Heart left ventricle (tissue), 16 donors: ENCODE results near the gene ELOVL1. TPM values are rescaled to one million over a fixed set of nuclear protein-coding genes. Genes with fewer than 3 reads are reported as not detected.
A peak's percentile ranks its signal among the peaks of the same experiment; 100 is the strongest.

ENCODE experiments used
- ATAC-seq, 4 donors: fragments of 200-7000 bp; cut with Tn5 transposase; one replicate each; pipeline ENCODE4 v1.9.1; 2020 to 2022; ENCODE audit warnings: moderate library complexity in 4 of 4, mild to moderate bottlenecking in 3 of 4, moderate number of reproducible peaks in 1 of 4
- DNase-seq, 5 donors: peaks; one replicate each; pipeline ENCODE4 v3.0.0-alpha.2; 2020
- H3K27ac ChIP-seq, 12 donors: fragments of 200-600 bp; sonication (generic) in 4 of 12; one replicate each; pipeline versions ENCODE4 v1.5.0 to v1.8.0; 2016 to 2022; ENCODE audit warnings: mild to moderate bottlenecking in 2 of 12
- H3K27me3 ChIP-seq, 9 donors: fragments of 200-600 bp; sonication (generic) in 2 of 9; one replicate each; pipeline versions ENCODE4 v1.5.1 to v1.8.0; 2016 to 2022; ENCODE audit warnings: mild to moderate bottlenecking in 3 of 9
- H3K36me3 ChIP-seq, 9 donors: fragments of 200-600 bp; sonication (generic) in 2 of 9; one replicate each; pipeline versions ENCODE4 v1.5.0 to v1.8.0; 2018 to 2022; ENCODE audit warnings: mild to moderate bottlenecking in 2 of 9
- H3K4me1 ChIP-seq, 12 donors: fragments of 200-600 bp; sonication (generic) in 4 of 12; one replicate each; pipeline versions ENCODE4 v1.5.0 to v1.8.0; 2016 to 2022; ENCODE audit warnings: mild to moderate bottlenecking in 3 of 12
- H3K4me3 ChIP-seq, 12 donors: fragments of 200-600 bp; sonication (generic) in 4 of 12; one replicate each; pipeline versions ENCODE4 v1.5.0 to v1.8.0; 2017 to 2022; ENCODE audit warnings: mild to moderate bottlenecking in 9 of 12, moderate library complexity in 4 of 12
- H3K9me3 ChIP-seq, 12 donors: fragments of 200-600 bp; sonication (generic) in 4 of 12; one replicate each; pipeline versions ENCODE4 v1.5.0 to v1.8.0; 2016 to 2022; ENCODE audit warnings: mild to moderate bottlenecking in 1 of 12
- CTCF ChIP-seq, 12 donors: fragments of 200-600 bp; sonication (generic) in 4 of 12; IDR thresholded peaks; one replicate each; pipeline versions ENCODE4 v1.5.0 to v1.8.0; 2018 to 2022; ENCODE audit warnings: antibody characterized with exemption in 12 of 12, mild to moderate bottlenecking in 5 of 12
- POLR2A ChIP-seq, 2 donors: fragments of 450-650 bp; IDR thresholded peaks; one replicate each; pipeline ENCODE4 v1.6.1; 2017; ENCODE audit warnings: antibody characterized with exemption in 2 of 2, mild to moderate bottlenecking in 2 of 2, moderate library complexity in 2 of 2
- WGBS, 4 donors: extraction: QIAGEN DNeasy Blood & Tissue Kit in 2 of 4; methylation state at CpG; one replicate each; pipeline versions ENCODE4 v1.1.5 to v1.1.7; 2013 to 2018; 5-methylcytosine and 5-hydroxymethylcytosine counted together
- intact Hi-C, 10 donors: fragments of 100-400 bp; cut with DNase I; formaldehyde crosslinking; loops; one replicate each; pipeline versions ENCODE4 v1.11.1 to v1.14.2; 2022
- polyA plus RNA-seq, 2 donors: library from polyadenylated mRNA; stranded (reverse); fragments of 200-250 nt; gene quantifications; one replicate each; pipeline ENCODE4 v1.2.3, GENCODE V29; 2013
- total RNA-seq, 9 donors: library from RNA; depleted of rRNA in 2 of 9; stranded (reverse); fragments of >200 nt in 2 of 9; fragmentation: NEBNext Ultra II Directional in 3 of 9; extraction: Animal tissue kit (Norgen Biotek cat#: 25700) in 3 of 9; gene quantifications; one replicate each; pipeline versions ENCODE4 v1.1.0 to v1.2.4, GENCODE V29; 2016 to 2023
- donor health status: ischemic (EF 13 %, LVEDD 7.1; RV severe dilation, severe dysfunction).
- donor health status: healthy with polysubstance abuse.
- donor health status: DM: no; HTN: yes; CAD: no.
- donor health status: DM: no; HTN: no; CAD: no.
- donor health status: ischemic (EF 25% LVEDD 6.9; RV normal size, moderate dysfunction).
- donor health status: ischemic (EF 25% LVEDD 5.7; RV mildly dilated, moderate dysfunction).
- donor health status: healthy.
- donor health status: DM: yes; HTN: yes; CAD: no.
- donor health status: ischemic (EF 35%, LVEDD 5.7; RV mildly dilated, moderate dysfunction).
- donor health status: nonischemic (EF 11% LVEDD 7.7; RV severe dilation, severe dysfunction).
- donor health status: DM: yes; HTN: yes; CAD: no.
- donor health status: PGD.
- donor health status: ischemic (EF 29% LVEDD 5.4; RV normal size, mild dysfunction).
- donor health status: nonischemic (EF 23%, LVEDD 6.1; RV moderate dilation, normal function).

ELOVL1 gene
- total and polyA plus RNA-seq, 11 donors, result 22.1 to 93.4 (median 33.6) TPM

GRCh38 chr1:43317817-43318471 is 49.9 kb downstream of the ELOVL1 start:
- H3K36me3 ChIP-seq, result peaks cover 0 to 64% (median 7%) of the 10 kb centered on the region in 9 donors
- H3K27me3 ChIP-seq, result no peaks in the 10 kb centered on the region
- H3K9me3 ChIP-seq, result no peaks in the 10 kb centered on the region
- no peak overlapping the region for H3K4me3 ChIP-seq
- 86 to 92% (median 90%) methylated on average over 15 of the region's 15 CpGs for WGBS, 4 donors
- no peaks in the 10 kb centered on the region for H3K4me1 ChIP-seq
- intact Hi-C loops, result no loop called here
- TF ChIP-seq POLR2A (IDR thresholded peaks at IDR 0.05) (no peak), CTCF (IDR thresholded peaks at IDR 0.05) (no peak)
- ATAC-seq, result no peak
- H3K27ac ChIP-seq, result no peak overlapping the region
- no peak for DNase-seq

- no peaks in the 10 kb centered on the region for H3K9me3 ChIP-seq
- intact Hi-C loops, result no loop called here
- no peaks in the 10 kb centered on the region for H3K4me1 ChIP-seq
- WGBS, 4 donors, result 90 to 92% (median 92%) methylated on average over 14 to 16 of the region's 16 CpGs
- no peak overlapping the region for H3K27ac ChIP-seq
- TF ChIP-seq CTCF (IDR thresholded peaks at IDR 0.05), result peak in 1 of 12 donors; percentile 20
- no peak for TF ChIP-seq POLR2A (IDR thresholded peaks at IDR 0.05)
- ATAC-seq (no peak), DNase-seq (no peak)
- H3K36me3 ChIP-seq, result peaks cover 0 to 63% (median 7%) of the 10 kb centered on the region in 9 donors
- no peaks in the 10 kb centered on the region for H3K27me3 ChIP-seq
- no peak overlapping the region for H3K4me3 ChIP-seq
These were observed 50.9 kb downstream of the ELOVL1 start for GRCh38 chr1:43316738-43317520.

GRCh38 chr1:43315963-43316737 is 51.7 kb downstream of the ELOVL1 start:
- DNase-seq (no peak), ATAC-seq (no peak)
- H3K4me3 ChIP-seq, result no peak overlapping the region
- intact Hi-C loops, result no loop called here
- H3K36me3 ChIP-seq, result peaks cover 0 to 62% (median 7%) of the 10 kb centered on the region in 9 donors
- WGBS, 4 donors, result 88 to 92% (median 90%) methylated on average over 9 to 10 of the region's 10 CpGs
- TF ChIP-seq CTCF (IDR thresholded peaks at IDR 0.05) (no peak), POLR2A (IDR thresholded peaks at IDR 0.05) (no peak)
- H3K4me1 ChIP-seq, result no peaks in the 10 kb centered on the region
- no peaks in the 10 kb centered on the region for H3K9me3 ChIP-seq
- no peak overlapping the region for H3K27ac ChIP-seq
- H3K27me3 ChIP-seq, result no peaks in the 10 kb centered on the region

GRCh38 chr1:43315481-43315880 is 52.3 kb downstream of the ELOVL1 start:
- intact Hi-C loops, result no loop called here
- WGBS, 4 donors, result 89 to 95% (median 92%) methylated on average over 3 of the region's 3 CpGs
- H3K27me3 ChIP-seq, result no peaks in the 10 kb centered on the region

More at GRCh38 chr1:43315481-43315880, 52.3 kb downstream of the ELOVL1 start:
- ATAC-seq (no peak), DNase-seq (no peak)
- Histone ChIP-seq H3K4me1 (peaks cover 0 to 3% (median 0%) of the 10 kb centered on the region in 12 donors), H3K27ac (no peak overlapping the region), H3K36me3 (peaks cover 0 to 63% (median 7%) of the 10 kb centered on the region in 9 donors), H3K4me3 (no peak overlapping the region), H3K9me3 (no peaks in the 10 kb centered on the region)
- TF ChIP-seq POLR2A (IDR thresholded peaks at IDR 0.05) (no peak), CTCF (IDR thresholded peaks at IDR 0.05) (no peak)
